ENCODE data around the gene CXorf65. TPM values are rescaled to one million over a fixed set of nuclear protein-coding genes. Genes with fewer than 3 reads are reported as not detected.

The CXorf65 gene
- total RNA-seq, 1 donor from 2014 or later = not detected

DNA sequence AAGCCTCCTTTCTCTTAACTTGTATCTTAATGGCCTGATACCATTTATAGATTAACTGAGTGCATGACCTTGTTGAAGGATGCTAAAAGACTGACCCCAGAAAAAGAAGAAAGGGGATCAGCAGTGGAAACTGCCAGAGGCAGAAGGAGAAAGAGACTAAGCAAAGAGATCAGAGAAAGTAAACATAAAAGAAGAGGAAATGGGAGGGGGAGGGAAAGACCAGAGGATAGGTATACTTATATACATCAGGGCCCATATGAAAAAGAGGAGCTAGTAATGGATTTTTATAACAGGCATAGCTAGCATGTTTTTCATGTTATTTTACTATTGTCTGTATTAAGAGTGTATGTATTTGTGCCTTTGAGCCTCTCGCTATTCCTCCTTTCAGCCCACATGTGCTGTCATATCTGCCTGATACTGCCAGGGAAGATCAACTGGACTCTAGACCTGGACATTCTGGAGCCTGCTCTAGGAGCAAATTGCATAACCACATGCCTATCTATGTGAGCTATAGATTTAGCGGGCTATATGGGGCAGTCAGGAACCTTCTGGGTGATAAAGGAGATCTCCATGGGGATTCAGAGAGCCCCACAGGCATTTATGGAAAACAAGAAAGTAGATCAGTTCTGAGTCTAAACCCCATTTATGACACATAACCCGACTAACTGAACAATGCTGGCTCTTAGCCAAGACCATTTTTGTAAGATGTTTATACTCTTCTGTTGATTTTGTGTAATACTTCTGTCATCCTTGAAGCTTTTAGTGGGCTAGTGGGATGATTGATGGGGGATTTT is 25.0 kb downstream of the CXorf65 start:
- Histone ChIP-seq H3K27ac (no peak overlapping the region), H3K4me1 (no peaks in the 10 kb centered on the region), H3K4me3 (no peak overlapping the region), H3K9me3 (no peaks in the 10 kb centered on the region), H3K36me3 (no peaks in the 10 kb centered on the region), H3K27me3 (no peaks in the 10 kb centered on the region)
- ATAC-seq = no peak
- no peak for DNase-seq
- TF ChIP-seq, protein P1, sequence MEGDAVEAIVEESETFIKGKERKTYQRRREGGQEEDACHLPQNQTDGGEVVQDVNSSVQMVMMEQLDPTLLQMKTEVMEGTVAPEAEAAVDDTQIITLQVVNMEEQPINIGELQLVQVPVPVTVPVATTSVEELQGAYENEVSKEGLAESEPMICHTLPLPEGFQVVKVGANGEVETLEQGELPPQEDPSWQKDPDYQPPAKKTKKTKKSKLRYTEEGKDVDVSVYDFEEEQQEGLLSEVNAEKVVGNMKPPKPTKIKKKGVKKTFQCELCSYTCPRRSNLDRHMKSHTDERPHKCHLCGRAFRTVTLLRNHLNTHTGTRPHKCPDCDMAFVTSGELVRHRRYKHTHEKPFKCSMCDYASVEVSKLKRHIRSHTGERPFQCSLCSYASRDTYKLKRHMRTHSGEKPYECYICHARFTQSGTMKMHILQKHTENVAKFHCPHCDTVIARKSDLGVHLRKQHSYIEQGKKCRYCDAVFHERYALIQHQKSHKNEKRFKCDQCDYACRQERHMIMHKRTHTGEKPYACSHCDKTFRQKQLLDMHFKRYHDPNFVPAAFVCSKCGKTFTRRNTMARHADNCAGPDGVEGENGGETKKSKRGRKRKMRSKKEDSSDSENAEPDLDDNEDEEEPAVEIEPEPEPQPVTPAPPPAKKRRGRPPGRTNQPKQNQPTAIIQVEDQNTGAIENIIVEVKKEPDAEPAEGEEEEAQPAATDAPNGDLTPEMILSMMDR (IDR thresholded peaks at IDR 0.05) = no peak
- intact Hi-C loops (cut with DNase I) = no loop called here

DNA sequence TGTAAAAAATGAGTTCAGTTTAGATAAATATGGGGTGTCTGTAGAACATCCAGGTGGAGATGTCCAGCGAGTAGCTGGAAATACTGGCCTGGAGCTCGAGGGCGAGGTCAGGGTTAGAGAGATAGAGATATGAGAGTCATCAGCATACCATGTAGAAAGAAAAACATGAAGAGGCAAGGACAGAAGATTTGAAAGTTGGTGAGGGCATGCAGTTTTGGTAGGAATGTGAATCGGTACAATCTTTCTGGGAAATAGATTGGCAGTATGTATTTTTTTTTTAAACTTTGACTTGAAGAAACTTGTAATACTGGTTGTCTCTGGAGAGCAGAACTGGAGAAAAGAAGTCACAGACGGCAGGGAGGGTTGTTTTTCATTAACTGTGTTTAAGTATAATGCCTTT is 36.0 kb downstream of the CXorf65 start:
- ATAC-seq (no peak), DNase-seq (no peak)
- H3K36me3 ChIP-seq = no peaks in the 10 kb centered on the region
- intact Hi-C loops (cut with DNase I) = no loop called here
- H3K27me3 ChIP-seq = no peaks in the 10 kb centered on the region
- H3K9me3 ChIP-seq = no peaks in the 10 kb centered on the region
- H3K4me1 ChIP-seq = peaks cover 4% of the 10 kb centered on the region
- TF ChIP-seq, protein P1 (IDR thresholded peaks at IDR 0.05) = no peak
- H3K27ac ChIP-seq = no peak overlapping the region
- no peak overlapping the region for H3K4me3 ChIP-seq

- DNase-seq (peak; percentile 93), ATAC-seq (peak; percentile 100)
- intact Hi-C loops (cut with DNase I) = no loop called here
- peak within 1 kb of the TSS; percentile 82 for H3K27ac ChIP-seq
- H3K9me3 ChIP-seq = no peaks in the 10 kb centered on the region
- no peaks in the 10 kb centered on the region for H3K27me3 ChIP-seq
- TF ChIP-seq, protein P1 (IDR thresholded peaks at IDR 0.05) = no peak
- H3K4me3 ChIP-seq = peak within 1 kb of the TSS; percentile 62
- H3K4me1 ChIP-seq = peaks cover 4% of the 10 kb centered on the region
- H3K36me3 ChIP-seq = no peaks in the 10 kb centered on the region
Observed at GRCh38 chrX:71068044-71068918, 38.3 kb downstream of the CXorf65 start, which contains the start of gene SNX12. Gene SNX12 (minus strand): TSS chrX:71068334. CDS start chrX:71068306, 28 bp downstream.

- Histone ChIP-seq H3K27ac (peak overlapping the region; percentile 65), H3K36me3 (peaks cover 2% of the 10 kb centered on the region), H3K9me3 (no peaks in the 10 kb centered on the region), H3K27me3 (no peaks in the 10 kb centered on the region), H3K4me1 (peaks cover 4% of the 10 kb centered on the region), H3K4me3 (peak overlapping the region; percentile 62)
- TF ChIP-seq, protein P1 (IDR thresholded peaks at IDR 0.05) = no peak
- no peak for ATAC-seq
- intact Hi-C loops (cut with DNase I) = no loop called here
- no peak for DNase-seq
Observed at GRCh38 chrX:71067712-71068043, 38.9 kb downstream of the CXorf65 start.

- peaks cover 4% of the 10 kb centered on the region for H3K4me1 ChIP-seq
- DNase-seq (no peak), ATAC-seq (no peak)
- H3K36me3 ChIP-seq = peaks cover 6% of the 10 kb centered on the region
- TF ChIP-seq, protein P1 (IDR thresholded peaks at IDR 0.05) = no peak
- H3K9me3 ChIP-seq = no peaks in the 10 kb centered on the region
- intact Hi-C loops (cut with DNase I) = no loop called here
- no peaks in the 10 kb centered on the region for H3K27me3 ChIP-seq
- H3K4me3 ChIP-seq = peak overlapping the region; percentile 62
- peak overlapping the region; percentile 65 for H3K27ac ChIP-seq
Observed at GRCh38 chrX:71067089-71067488, 39.5 kb downstream of the CXorf65 start.
